RPMI8226 (cell line): ENCODE results near the gene SPOPL.
"Not testable (repeated sequence)": the region's sequence is repeated elsewhere in the genome, so short reads cannot be mapped to it uniquely, and the experiment has no call there.

Experiments used
- DNase-seq: peaks from one replicate; pipeline ENCODE4 v3.0.0-alpha.2; 2015

The SPOPL gene

GRCh38 chr2:138531913-138532312, 30.3 kb downstream of the SPOPL start:
- no peak for DNase-seq

- DNase-seq: no peak
Observed at GRCh38 chr2:138534791-138535190, 33.2 kb downstream of the SPOPL start.

DNA sequence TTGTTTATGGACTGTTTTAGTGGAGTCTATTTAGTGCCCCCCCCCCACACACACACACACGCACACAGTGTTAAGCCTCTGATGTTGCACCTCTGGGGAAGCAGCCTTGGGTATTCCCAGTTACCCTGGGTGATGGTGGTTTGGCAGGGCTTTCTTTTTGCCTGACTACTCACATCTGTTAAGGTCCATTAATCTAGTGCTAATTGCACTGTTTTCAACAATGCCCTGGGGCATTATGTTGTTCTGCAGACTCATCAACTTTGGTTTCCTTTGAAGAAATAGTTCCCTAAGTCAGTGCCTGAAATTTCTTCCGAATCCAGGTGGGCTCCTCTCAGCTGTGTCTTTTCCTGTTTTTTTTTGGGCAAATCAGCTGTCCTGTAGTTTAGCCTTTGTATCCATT, 34.7 kb downstream of the SPOPL start:
- DNase-seq: peak; percentile 7

- no peak for DNase-seq
Observed at GRCh38 chr2:138536740-138537139, 35.2 kb downstream of the SPOPL start.

- DNase-seq: no peak
Observed at GRCh38 chr2:138537170-138537915, 35.8 kb downstream of the SPOPL start.

- not testable (repeated sequence) for DNase-seq
Observed at GRCh38 chr2:138544206-138544605, 42.6 kb downstream of the SPOPL start.

DNA sequence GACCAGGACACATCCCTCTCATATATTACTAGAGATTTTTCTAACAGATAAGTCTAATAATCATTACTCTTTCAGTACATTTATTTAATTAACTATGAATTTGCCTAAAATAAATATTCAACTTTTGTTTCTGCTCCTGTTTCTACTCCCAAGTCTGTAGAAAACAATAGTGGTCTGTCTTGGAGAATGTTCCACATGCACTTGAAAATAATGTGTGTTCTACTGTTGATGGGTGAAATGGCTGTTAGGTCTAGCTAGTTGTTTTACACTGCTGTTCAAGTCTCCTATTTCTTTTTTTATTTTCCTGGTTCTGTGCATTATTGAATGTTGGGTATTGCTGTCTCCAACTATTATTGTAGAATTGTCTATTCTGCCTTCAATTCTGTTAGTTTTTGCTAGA, 47.2 kb downstream of the SPOPL start:
- DNase-seq: no peak

- no peak for DNase-seq
Observed at GRCh38 chr2:138550172-138550571, 48.6 kb downstream of the SPOPL start.

- DNase-seq: no peak
Observed at GRCh38 chr2:138550670-138551287, 49.2 kb downstream of the SPOPL start.

DNA sequence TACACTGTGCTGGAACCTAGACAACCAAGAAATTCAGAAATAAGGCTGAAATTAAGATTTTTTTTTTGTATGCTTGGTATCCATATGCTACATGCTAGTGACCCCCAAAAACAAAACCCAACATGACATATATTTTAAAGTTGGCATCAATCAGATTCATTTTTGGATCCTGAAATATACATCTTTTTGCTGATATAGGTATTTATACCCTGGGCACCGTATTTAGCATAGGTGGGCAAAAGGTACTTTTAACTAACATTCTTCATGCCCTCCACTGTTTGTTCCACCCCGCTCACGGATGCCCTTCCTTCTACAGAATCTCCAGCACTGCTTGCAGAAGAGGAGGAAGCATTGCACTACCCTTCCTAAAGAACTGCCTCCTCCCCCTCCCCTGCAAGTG, 52.6 kb downstream of the SPOPL start:
- no peak for DNase-seq

DNA sequence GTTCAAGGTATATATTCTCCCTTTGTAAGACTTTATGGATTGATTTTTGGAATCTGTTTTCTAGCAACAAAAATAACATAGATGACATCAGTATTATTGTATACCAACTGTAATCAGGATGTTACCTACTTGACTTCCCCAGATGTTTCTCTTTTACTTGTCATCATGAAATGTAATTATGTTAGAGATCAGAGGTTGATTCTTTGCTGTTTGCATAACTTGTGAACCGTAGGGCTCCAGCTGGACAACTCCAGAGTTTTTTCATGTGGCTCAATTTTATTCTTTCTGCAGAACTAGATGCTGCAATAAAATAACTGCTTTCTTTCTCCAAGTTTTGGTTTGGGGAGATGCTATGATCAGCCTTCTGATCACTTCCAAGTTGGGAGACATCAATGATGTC, 58.1 kb downstream of the SPOPL start:
- no peak for DNase-seq

- DNase-seq: no peak
Observed at GRCh38 chr2:138564586-138565229, 63.1 kb downstream of the SPOPL start.

- DNase-seq: no peak
Observed at GRCh38 chr2:138565230-138565598, 63.6 kb downstream of the SPOPL start.

DNA sequence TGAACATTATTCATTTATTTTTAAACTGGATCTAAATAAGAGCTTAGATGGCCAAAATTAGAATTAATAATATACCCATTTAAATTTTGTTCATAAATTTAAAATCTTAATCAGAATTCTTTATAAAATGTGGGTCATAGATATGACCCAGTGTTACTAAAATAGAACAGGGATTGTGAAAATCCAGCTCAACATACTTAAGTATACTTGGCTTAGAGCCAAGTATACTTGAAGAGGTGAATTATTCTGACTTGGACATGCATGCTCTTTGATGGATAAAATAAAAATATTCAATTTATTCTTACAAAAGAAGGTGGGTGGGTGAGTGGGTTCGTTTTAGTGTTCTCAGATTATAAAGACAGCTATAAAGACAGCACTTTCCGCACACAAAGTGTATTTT, 70.7 kb downstream of the SPOPL start:
- no peak for DNase-seq

DNA sequence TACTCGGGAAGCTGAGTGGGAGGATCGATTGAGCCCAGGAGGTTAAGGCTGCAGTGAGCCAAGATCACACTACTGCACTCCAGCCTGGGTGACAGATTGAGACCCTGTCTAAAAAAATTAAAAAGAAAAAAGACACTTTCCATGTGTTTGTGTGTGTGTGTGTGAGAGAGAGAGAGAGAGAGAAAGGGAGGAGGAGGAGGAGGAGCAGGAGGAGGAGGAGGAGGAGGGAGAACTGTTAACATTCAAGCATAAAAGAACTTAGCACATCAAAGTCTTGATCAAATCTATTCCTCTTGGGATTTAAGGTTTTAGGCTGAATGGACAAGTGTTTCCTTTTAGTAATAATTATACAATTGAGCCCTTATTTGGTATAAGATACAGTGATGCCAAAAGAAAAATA, 75.5 kb downstream of the SPOPL start:
- no peak for DNase-seq

DNA sequence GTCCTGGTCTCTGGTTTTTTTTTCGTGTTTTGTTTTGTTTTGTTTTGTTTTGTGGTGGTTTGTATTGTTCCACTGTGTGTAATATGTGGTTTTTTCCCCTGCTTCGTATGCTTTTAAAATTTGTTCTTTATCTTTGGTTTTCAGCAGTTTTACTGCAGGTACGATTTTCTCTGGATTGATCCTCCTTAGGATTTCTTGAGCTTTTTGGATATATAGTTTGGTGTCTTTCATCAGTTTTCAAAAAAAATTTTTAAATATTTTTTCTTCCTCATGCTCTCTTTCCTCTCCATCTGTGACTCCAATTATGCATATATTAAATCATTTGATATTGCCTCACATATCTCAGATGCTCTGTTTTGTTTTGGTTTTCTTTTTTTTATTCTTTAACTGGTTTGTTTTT, 78.0 kb downstream of the SPOPL start:
- no peak for DNase-seq

- DNase-seq: no peak
Observed at GRCh38 chr2:138581909-138582308, 80.3 kb downstream of the SPOPL start.

DNA sequence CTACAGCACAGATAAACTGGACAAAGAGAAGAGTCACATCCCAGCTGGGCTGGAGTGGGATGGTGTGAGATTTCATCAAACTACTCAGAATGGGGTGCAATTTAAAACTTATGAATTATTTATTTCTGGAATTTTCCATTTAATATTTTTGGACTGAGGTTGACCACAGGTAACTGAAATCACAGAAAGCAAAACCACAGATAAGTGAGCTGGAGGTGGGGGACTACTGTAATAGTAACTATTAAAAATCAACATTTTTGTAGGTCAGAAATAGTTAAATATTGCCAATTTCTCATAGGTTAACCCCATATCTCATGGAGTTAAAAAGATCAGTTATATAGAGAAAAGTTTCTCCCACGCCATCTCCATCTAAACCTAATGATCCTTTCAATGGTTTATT, 88.1 kb downstream of the SPOPL start:
- no peak for DNase-seq

DNA sequence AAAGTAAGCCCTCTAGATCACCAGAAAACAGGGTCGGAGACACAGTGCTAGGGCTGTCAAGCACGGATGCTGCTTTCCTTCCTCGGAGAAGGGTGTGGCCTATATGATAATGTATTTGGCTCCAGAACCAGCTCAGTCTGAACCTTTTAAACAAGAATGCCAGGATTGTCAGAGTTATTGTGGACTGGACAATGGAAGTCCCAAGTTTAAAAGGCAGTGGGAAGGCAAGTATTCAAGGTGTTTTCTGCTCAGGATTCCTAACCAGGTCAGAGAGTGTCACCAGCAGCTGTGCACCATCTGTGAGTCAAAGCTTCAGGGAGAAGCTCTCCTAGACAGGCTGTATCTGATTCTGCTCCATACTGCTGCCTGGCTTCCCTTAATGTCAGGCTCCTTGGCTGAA, 94.8 kb downstream of the SPOPL start:
- no peak for DNase-seq

DNA sequence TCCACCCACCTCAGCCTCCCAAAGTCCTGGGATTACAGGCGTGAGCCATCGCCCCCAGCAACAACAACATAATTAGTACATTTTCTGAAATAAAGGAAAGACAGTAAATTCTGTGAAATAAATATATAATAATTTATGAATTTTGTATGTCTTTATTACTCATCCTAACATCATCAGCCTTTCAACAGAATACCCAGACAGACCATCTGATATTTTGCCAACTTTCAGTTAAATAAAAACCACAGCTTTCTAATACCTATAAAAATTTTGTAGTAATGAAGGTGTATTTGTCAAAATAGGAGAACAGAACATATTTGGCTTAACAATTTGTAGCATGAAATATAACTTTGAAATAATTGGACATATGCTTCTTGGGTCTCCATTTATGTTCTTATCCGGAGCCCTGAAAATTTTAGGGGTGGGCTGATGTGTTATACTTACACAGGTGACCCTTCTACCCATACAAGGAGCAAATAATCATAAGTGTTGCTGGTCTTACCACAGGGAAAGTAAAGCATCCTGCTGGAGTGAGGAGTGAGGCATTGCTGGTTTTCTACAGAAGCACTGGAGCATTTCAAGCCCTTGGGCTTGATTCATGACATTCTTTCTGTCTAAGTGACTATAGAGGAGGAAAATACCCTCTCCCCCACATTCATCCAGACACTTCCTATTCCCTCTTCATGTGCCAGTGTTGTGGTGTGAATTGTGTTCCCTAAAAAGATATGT, 99.3 kb downstream of the SPOPL start:
- no peak for DNase-seq

DNA sequence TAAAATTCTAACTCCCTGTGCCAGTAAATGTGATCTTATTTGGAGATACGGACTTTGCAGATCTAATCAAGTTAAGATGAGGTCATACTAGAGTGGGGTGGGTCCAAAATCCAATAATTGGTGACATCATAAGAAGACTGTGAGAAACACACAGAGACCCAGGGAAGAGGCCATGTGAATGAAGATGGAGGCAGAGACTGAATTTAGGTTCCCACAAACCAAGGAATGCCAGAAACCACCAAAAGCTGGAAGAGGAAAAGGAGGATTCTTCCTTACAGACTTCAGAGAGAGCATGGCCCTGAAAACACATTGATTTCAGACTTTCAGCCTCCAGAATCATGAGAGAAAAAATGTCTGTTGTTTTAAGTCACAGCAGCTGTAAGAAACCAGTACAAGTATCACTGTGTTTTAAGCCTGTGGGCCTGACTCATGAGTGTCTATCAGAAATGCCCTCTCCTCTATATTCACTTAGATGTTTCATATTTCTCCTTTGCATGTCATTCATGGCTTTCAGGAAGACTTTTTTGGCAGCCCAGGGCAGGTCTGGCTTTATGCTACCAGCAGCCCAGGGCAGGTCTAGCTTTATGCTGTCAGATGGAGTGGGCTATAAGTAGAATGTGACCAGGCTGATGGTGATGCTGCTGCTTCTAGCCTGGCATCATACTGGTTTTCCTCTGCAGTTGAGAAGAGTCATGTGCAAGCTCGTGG, 100.0 kb downstream of the SPOPL start:
- DNase-seq: no peak

DNA sequence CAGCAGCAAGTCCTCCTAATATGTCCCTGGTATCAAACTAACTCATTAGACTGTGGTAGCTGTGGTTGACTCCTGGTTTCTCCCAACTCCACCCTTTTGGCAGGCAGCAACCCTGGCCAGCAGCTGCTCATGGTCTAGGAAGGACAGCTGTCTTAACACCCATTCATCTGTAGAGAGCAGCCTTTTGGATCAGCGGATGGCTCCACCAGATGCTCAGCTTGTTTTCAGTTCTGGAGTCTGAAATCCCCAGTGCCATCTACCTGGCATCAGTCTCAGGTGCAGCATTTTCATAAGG, 100.5 kb downstream of the SPOPL start:
- no peak for DNase-seq

- no peak for DNase-seq
Observed at GRCh38 chr2:138607746-138608145, 106.2 kb downstream of the SPOPL start.
